ENCODE data around the gene PCED1A. TPM values are rescaled to one million over a fixed set of nuclear protein-coding genes. Genes with fewer than 3 reads are reported as not detected.

PCED1A gene
- total RNA-seq, 2 donors from 2014 or later, result 40.2 to 46.5 TPM

GRCh38 chr20:2800521-2801285, 39.8 kb downstream of the PCED1A start, which contains the start of gene CPXM1:
Gene CPXM1, minus strand, starts transcription at chr20:2800627. Its CDS starts 55 bp downstream, at chr20:2800572.
- H3K9me3 ChIP-seq (ENCODE audit: control insufficient read depth, low read length), result no peaks in the 10 kb centered on the region
- peak within 1 kb of the TSS; percentile 84 for H3K4me3 Mint-ChIP-seq
- WGBS, 2 experiments (ENCODE audit: insufficient coverage in 1 of 2, insufficient read length in 1 of 2), result 1 to 2% methylated on average over 25 to 51 of the region's 52 CpGs
- peak within 1 kb of the TSS; percentile 83 for H3K27ac ChIP-seq (ENCODE audit: low read depth, low read length)
- H3K9ac ChIP-seq (ENCODE audit: extremely low read depth, low read length, poor library complexity, severe bottlenecking), result peak within 1 kb of the TSS; percentile 39
- peaks cover 44% of the 10 kb centered on the region for H3K27me3 Mint-ChIP-seq (ENCODE audit: insufficient read depth)
- H3K36me3 Mint-ChIP-seq (ENCODE audit: low read depth), result peaks cover 29% of the 10 kb centered on the region
- peak within 1 kb of the TSS; percentile 75 for H3K27ac Mint-ChIP-seq
- H3K4me3 ChIP-seq (ENCODE audit: low read length), result peak within 1 kb of the TSS; percentile 81
- H3K9me3 Mint-ChIP-seq, result no peaks in the 10 kb centered on the region
- peak; percentile 71 for TF ChIP-seq CTCF (conservative IDR thresholded peaks at IDR 0.05)
- peaks cover 47% of the 10 kb centered on the region for H3K27me3 ChIP-seq (ENCODE audit: control insufficient read depth, insufficient read depth, low read length, poor library complexity, severe bottlenecking)
- peaks cover 18% of the 10 kb centered on the region for H3K36me3 ChIP-seq (ENCODE audit: control insufficient read depth, insufficient read depth, low read length)
- peaks cover 18% of the 10 kb centered on the region for H3K4me1 Mint-ChIP-seq
- DNase-seq, result peak; percentile 93
- no peaks in the 10 kb centered on the region for H3K4me1 ChIP-seq (ENCODE audit: control insufficient read depth, insufficient read depth, low read length)

- Histone ChIP-seq H3K4me1 (ENCODE audit: control insufficient read depth, insufficient read depth, low read length) (no peaks in the 10 kb centered on the region), H3K9me3 (ENCODE audit: control insufficient read depth, low read length) (no peaks in the 10 kb centered on the region), H3K27me3 (ENCODE audit: control insufficient read depth, insufficient read depth, low read length, poor library complexity, severe bottlenecking) (peaks cover 39% of the 10 kb centered on the region), H3K9ac (ENCODE audit: extremely low read depth, low read length, poor library complexity, severe bottlenecking) (peak overlapping the region; percentile 39), H3K4me3 (ENCODE audit: low read length) (peak overlapping the region; percentile 81), H3K27ac (ENCODE audit: low read depth, low read length) (peak overlapping the region; percentile 83), H3K36me3 (ENCODE audit: control insufficient read depth, insufficient read depth, low read length) (peaks cover 23% of the 10 kb centered on the region)
- Mint-ChIP-seq H3K27ac (peak overlapping the region; percentile 75), H3K4me1 (peaks cover 18% of the 10 kb centered on the region), H3K4me3 (peak overlapping the region; percentile 84), H3K36me3 (ENCODE audit: low read depth) (peaks cover 29% of the 10 kb centered on the region), H3K27me3 (ENCODE audit: insufficient read depth) (peaks cover 36% of the 10 kb centered on the region), H3K9me3 (no peaks in the 10 kb centered on the region)
- WGBS, 2 experiments (ENCODE audit: insufficient coverage in 1 of 2, insufficient read length in 1 of 2), result 3 to 6% methylated on average over 20 to 53 of the region's 61 CpGs
- peak; percentile 82 for DNase-seq
- no peak for TF ChIP-seq CTCF (conservative IDR thresholded peaks at IDR 0.05)
Measured at GRCh38 chr20:2799688-2800520, 40.6 kb downstream of the PCED1A start.

GRCh38 chr20:2799271-2799670, 41.2 kb downstream of the PCED1A start:
- Mint-ChIP-seq H3K9me3 (no peaks in the 10 kb centered on the region), H3K27me3 (ENCODE audit: insufficient read depth) (peaks cover 29% of the 10 kb centered on the region), H3K27ac (peak overlapping the region; percentile 75), H3K4me1 (peaks cover 18% of the 10 kb centered on the region), H3K4me3 (peak overlapping the region; percentile 84), H3K36me3 (ENCODE audit: low read depth) (peaks cover 33% of the 10 kb centered on the region)
- Histone ChIP-seq H3K27me3 (ENCODE audit: control insufficient read depth, insufficient read depth, low read length, poor library complexity, severe bottlenecking) (peaks cover 33% of the 10 kb centered on the region), H3K4me3 (ENCODE audit: low read length) (peak overlapping the region; percentile 81), H3K36me3 (ENCODE audit: control insufficient read depth, insufficient read depth, low read length) (peaks cover 27% of the 10 kb centered on the region), H3K27ac (ENCODE audit: low read depth, low read length) (peak overlapping the region; percentile 83), H3K9ac (ENCODE audit: extremely low read depth, low read length, poor library complexity, severe bottlenecking) (no peak overlapping the region), H3K4me1 (ENCODE audit: control insufficient read depth, insufficient read depth, low read length) (no peaks in the 10 kb centered on the region), H3K9me3 (ENCODE audit: control insufficient read depth, low read length) (no peaks in the 10 kb centered on the region)
- DNase-seq, result peak; percentile 67
- WGBS, 2 experiments (ENCODE audit: insufficient coverage in 1 of 2, insufficient read length in 1 of 2), result 65 to 70% methylated on average over 7 to 9 of the region's 9 CpGs
- TF ChIP-seq CTCF (conservative IDR thresholded peaks at IDR 0.05), result no peak

All from endodermal cell (in vitro differentiated cells).